Activated gamma-delta T cell treated with anti-CD3 and anti-CD28 coated beads, Interleukin-2, amount 50 U/mL, for 16 hours (primary cell): ENCODE measurements around the gene TMEM126B.
A peak's percentile ranks its signal among the peaks of the same experiment; 100 is the strongest.

Experiments used
- DNase-seq: peaks from one replicate; pipeline ENCODE4 v3.0.0-alpha.2; 2020; ENCODE audit warnings: low read depth

Gene TMEM126B

DNA sequence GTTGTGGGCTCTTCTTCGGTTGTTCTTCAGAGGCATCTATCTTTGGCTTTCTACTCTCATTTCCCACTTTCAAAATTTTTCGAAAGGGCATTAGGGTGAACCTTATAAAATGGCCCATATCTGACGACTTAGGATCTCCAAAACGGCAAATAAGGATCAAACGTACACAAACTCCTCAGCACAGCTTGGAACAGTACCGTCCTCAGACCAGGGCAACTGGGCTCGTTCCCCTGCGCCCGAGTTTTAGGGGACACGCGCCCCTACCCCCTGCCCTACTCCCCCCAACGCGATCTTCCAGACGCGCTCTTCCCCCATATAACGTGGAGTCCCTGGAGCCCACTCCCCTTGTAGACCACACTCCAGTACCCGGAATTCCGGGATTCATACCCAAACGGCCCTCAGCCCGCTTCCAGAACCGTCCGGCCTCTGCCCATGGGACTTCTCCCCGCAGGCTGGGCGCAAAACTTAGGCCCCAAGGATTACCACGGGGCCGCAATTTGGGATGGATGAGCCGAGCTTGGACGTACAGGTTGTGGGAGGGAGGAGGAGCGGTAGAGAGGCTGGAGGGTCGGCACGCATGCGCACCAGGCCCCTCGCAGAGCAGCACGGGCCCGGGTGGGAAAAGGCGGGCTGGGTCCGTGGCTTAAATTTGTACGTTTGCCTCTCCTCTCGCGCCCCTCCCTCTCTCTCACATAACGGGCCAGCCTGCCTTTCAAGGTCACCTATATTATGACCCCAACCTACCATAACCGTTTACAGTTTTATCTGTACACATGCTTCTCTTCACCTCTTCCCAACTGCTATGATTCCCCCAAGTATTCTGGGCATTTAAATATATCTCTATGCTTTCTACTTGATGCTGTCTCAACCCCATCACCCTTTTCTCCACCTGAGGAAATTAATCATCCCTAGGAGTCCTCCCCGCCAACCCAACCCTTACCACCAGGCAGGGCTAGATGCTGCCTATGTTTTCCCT, 54.2 kb downstream of the TMEM126B start:
- DNase-seq: peak; percentile 46

DNA sequence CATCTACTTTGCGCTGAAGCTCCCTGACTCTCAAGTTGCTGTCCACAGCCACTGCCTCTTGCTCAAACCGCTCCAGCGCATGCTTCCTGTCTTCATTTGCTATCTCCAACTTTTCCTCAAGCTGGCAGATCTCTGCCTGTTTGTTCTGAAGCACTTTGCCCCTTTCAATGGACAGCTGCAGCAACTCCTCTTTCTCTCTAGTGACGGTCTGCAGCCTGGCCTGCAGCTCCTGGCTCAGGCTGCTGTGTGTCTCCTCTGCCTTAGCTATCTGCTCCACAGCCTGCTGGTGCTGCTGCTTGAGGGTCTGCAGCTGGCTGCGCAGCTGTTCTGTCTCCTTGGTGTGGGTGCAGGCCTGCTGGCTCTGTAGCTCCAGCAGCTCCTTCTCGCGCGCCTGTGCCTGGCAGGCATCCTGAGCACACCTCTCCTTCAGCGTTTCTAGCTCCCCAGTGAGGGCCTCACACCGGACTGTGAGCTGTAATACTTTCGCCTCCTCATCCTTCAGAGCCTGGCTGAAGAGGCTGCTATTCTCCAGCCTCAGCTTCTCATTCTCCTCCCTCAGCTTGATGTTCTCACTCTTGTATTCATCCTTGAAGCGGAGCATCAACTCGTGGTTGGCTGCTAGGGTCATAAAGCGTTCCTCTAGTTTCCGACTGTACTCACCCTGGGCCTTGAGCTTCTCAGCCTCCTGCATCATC, 56.9 kb downstream of the TMEM126B start:
- DNase-seq: no peak

DNA sequence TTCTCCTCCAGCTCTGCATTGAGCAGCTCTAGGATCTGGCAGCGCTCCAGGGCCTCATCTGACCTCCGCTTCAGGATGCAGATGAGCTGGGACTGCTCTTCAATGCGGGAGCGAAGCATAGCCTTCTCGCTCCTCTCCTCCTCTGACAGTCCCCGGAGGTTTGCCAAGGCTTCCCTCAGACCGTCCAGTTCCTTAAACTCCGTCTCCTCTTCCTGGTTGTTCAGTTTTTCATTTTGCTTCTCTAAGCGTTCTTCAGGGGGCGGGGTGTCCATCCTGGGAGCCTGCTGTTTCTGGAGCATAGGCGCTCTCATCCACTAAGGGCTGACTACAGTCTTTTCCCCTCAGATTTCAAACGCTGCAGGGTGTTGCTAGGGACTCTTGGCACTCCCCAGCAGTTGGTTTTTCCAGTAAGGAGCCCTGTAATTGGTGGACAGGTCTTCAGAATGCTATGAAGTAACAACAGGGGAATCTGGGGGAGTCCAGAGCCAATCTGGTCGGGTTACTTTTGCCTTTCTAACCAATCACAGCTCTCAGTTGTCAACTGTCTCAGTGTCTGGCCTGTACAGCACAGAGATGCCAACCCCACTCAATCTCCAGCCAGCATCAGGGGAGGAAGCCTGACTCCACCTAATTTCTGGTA, 57.5 kb downstream of the TMEM126B start, which contains the start of gene CCDC89:
Gene CCDC89, minus strand, starts transcription at position 376 of the 640 bp plus-strand sequence. Its CDS starts 65 bp downstream, at position 311.
- no peak for DNase-seq
